Prostate gland (tissue), 2 donors: ENCODE data around the gene MYBBP1A. TPM values are rescaled to one million over a fixed set of nuclear protein-coding genes. Genes with fewer than 3 reads are reported as not detected.

ENCODE experiments used
- DNase-seq: peaks from one replicate; pipeline ENCODE4 v3.0.0-alpha.2; 2019; ENCODE audit warnings: low spot score
- H3K27ac ChIP-seq, 2 donors: fragments of 200-600 bp; sonication (generic); 2 replicates each; pipeline ENCODE4 v1.5.1; 2017 to 2019
- H3K27me3 ChIP-seq: fragments of 200-600 bp; sonication (generic); replicated peaks from 2 replicates; pipeline ENCODE4 v1.5.1; 2019; ENCODE audit not compliant: insufficient read depth
- H3K36me3 ChIP-seq, 2 donors: fragments of 200-600 bp; sonication (generic); 1 replicate in 1 of 2; 2 replicates in 1 of 2; pipeline versions ENCODE4 v1.5.1 to v1.8.1; 2017 to 2019
- H3K4me1 ChIP-seq: fragments of 200-600 bp; sonication (generic); replicated peaks from 2 replicates; pipeline ENCODE4 v1.5.1; 2019
- H3K4me3 ChIP-seq, 2 donors: fragments of 200-600 bp; sonication (generic); 2 replicates each; pipeline ENCODE4 v1.5.1; 2017 to 2019
- H3K9me3 ChIP-seq: fragments of 200-600 bp; sonication (generic); 2 replicates; pipeline ENCODE4 v1.5.1; 2017
- POLR2A ChIP-seq: fragments of 450-650 bp; IDR thresholded peaks from one replicate; pipeline ENCODE4 v1.6.1; 2016; ENCODE audit warnings: antibody characterized with exemption, mild to moderate bottlenecking
- POLR2AphosphoS5 ChIP-seq: sonication (generic); formaldehyde crosslinking; IDR thresholded peaks from one replicate; pipeline ENCODE4 v1.6.1; 2017; ENCODE audit warnings: antibody characterized with exemption
- WGBS: methylation state at CpG from one replicate; pipeline ENCODE4 v1.1.5; 2018; 5-methylcytosine and 5-hydroxymethylcytosine counted together
- intact Hi-C: fragments of 100-400 bp; cut with DNase I; formaldehyde crosslinking; loops from one replicate; pipeline ENCODE4 v1.14.2; 2022
- total RNA-seq, 2 donors: library from RNA; depleted of rRNA; stranded (reverse); fragments of >200 nt; gene quantifications; one replicate each; pipeline ENCODE4 v1.1.0, GENCODE V29; 2016
- TF ChIP-seq, protein P1 (sequence below), 4 experiments: fragments of 200-600 bp in 2 of 4; fragments of 450-650 bp in 2 of 4; sonication (generic) in 2 of 4; IDR thresholded peaks; 1 replicate in 3 of 4; 2 replicates in 1 of 4; pipeline ENCODE4 v1.5.1; 2016 to 2019; ENCODE audit warnings: antibody characterized with exemption in 4 of 4, mild to moderate bottlenecking in 2 of 4, moderate library complexity in 2 of 4

MYBBP1A gene
- total RNA-seq, 2 donors from 2014 or later: 44.4 to 71.2 TPM

DNA sequence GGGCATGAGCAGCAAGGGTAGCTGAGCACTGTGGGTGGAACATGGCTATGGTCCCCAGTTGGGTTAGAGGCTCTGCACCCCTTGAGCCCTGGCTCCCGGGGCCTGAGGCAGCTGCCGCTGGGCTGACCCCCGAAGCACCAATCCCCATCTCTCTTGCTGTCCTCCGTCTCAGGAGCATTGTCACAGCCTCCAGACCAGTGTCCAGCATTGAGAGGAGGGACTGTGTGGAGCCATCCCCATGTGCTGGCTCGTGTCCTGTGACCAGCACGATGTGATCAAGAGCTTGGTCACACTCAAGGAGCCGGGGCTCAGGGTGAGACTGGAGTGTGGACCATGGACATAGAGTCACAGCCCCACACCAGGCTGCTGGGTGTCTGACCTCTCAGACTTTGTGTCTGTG is 32.0 kb upstream of the MYBBP1A start:
- Histone ChIP-seq H3K27me3 (peaks cover 5% of the 10 kb centered on the region), H3K4me1 (no peaks in the 10 kb centered on the region), H3K9me3 (no peaks in the 10 kb centered on the region), H3K27ac (no peak overlapping the region), H3K36me3 (no peaks in the 10 kb centered on the region), H3K4me3 (no peak overlapping the region)
- intact Hi-C loops: loop anchor here (5.0 kb wide), 1 partner anchor 35 kb away; no protein-coding TSS in a partner anchor
- no peak for DNase-seq
- TF ChIP-seq, protein P1, sequence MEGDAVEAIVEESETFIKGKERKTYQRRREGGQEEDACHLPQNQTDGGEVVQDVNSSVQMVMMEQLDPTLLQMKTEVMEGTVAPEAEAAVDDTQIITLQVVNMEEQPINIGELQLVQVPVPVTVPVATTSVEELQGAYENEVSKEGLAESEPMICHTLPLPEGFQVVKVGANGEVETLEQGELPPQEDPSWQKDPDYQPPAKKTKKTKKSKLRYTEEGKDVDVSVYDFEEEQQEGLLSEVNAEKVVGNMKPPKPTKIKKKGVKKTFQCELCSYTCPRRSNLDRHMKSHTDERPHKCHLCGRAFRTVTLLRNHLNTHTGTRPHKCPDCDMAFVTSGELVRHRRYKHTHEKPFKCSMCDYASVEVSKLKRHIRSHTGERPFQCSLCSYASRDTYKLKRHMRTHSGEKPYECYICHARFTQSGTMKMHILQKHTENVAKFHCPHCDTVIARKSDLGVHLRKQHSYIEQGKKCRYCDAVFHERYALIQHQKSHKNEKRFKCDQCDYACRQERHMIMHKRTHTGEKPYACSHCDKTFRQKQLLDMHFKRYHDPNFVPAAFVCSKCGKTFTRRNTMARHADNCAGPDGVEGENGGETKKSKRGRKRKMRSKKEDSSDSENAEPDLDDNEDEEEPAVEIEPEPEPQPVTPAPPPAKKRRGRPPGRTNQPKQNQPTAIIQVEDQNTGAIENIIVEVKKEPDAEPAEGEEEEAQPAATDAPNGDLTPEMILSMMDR (IDR thresholded peaks at IDR 0.05): no peak
- 94% methylated on average over 7 of the region's 7 CpGs for WGBS

DNA sequence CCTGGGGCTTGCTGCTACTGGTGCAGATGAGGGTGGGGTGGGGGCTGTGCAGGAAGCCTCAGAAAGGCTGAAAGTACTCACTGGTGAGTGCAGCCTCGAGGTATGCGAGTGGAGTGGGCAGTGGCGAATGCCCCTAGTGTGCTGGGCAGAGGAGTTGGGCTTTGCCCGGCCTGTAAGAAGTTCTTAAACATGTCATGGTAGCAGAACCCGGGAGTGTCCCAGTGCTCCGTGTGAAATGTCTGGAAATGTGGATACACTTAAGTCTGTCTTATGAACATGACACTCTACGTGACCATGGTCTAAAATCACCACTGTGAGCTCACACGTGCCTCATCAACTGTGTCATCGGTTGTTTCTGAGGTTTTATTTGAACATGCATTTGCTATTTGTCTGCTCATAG is 30.9 kb upstream of the MYBBP1A start:
- no peak for DNase-seq
- Histone ChIP-seq H3K27ac (no peak overlapping the region), H3K4me3 (no peak overlapping the region), H3K36me3 (no peaks in the 10 kb centered on the region), H3K4me1 (no peaks in the 10 kb centered on the region), H3K9me3 (no peaks in the 10 kb centered on the region), H3K27me3 (peaks cover 5% of the 10 kb centered on the region)
- 85% methylated on average over 9 of the region's 9 CpGs for WGBS
- intact Hi-C loops: loop anchor here (5.0 kb wide), 1 partner anchor 36 kb away; no protein-coding TSS in a partner anchor
- no peak for TF ChIP-seq POLR2A
- TF ChIP-seq POLR2AphosphoS5: no peak
- TF ChIP-seq, protein P1 (IDR thresholded peaks at IDR 0.05): no peak

DNA sequence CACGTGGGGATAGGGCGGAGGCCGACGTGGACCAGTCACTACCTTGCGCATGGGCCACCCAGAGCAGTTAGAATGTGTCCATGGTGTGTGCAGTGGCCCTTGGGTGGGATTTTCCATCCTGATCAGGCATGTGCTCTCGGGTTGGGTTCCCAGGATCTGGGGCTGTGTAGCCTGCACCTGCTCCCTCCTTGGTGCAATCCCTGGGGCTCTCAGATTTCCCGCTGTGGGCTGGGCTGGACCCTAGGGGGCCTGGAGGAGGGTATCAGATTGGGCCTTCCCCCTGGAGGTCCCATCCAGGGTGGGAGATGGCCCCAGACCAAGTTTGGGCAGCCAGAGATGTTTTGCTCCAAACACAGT is 30.4 kb upstream of the MYBBP1A start:
- 79% methylated on average over 7 of the region's 7 CpGs for WGBS
- peaks cover 5% of the 10 kb centered on the region for H3K27me3 ChIP-seq

DNA sequence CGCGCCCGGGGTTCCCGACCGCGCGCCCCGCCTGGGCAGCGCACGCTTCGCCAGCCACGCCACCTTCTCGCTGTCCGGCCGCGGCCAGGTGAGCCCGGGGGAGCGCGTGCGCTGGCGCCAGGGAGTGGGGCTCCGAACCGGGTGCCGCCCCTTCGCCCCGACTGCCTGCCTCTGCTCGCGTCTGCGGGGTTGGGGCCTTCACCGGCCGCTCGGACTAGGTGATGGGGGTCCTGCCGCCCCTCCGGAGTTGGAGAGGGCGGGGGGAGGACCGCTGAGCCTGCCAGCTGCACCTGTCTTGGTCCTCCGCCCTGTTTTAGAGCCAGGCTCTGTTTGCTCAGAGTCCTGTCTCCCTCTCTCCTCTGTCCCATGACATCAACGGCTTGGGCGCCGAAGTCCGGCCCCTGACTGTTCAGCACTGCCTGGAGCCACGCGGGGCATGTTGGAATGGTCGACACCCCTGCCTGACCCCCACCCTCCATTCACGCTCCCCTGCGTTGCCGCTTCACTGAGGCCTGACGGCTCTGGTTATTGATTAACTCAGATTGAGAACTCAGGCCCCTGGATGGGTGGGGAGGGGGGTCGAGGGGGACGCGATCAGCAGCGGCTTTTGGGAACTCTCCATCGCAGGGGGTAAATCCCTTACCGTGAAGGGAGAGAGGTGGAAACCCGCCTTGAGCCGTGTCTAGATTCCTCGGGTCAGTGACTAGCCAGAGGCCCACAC is 29.9 kb upstream of the MYBBP1A start:
- Histone ChIP-seq H3K27me3 (peaks cover 5% of the 10 kb centered on the region), H3K9me3 (no peaks in the 10 kb centered on the region), H3K4me1 (no peaks in the 10 kb centered on the region), H3K27ac (no peak overlapping the region), H3K4me3 (peak overlapping the region; percentile 33 to 43), H3K36me3 (no peaks in the 10 kb centered on the region)
- intact Hi-C loops: loop anchor here (5.0 kb wide), 1 partner anchor 37 kb away; no protein-coding TSS in a partner anchor
- 16% methylated on average over 56 of the region's 57 CpGs for WGBS
- TF ChIP-seq, protein P1 (IDR thresholded peaks at IDR 0.05): no peak
- TF ChIP-seq POLR2AphosphoS5 (no peak), POLR2A (no peak)
- DNase-seq: no peak

More for the DNA sequence above, 30.4 kb upstream of the MYBBP1A start:
- Histone ChIP-seq H3K4me1 (no peaks in the 10 kb centered on the region), H3K36me3 (no peaks in the 10 kb centered on the region), H3K4me3 (peak overlapping the region in 1 of 2 donors; percentile 33), H3K9me3 (no peaks in the 10 kb centered on the region), H3K27ac (no peak overlapping the region)
- intact Hi-C loops: loop anchor here (5.0 kb wide), 1 partner anchor 37 kb away; no protein-coding TSS in a partner anchor
- DNase-seq: no peak
- no peak for TF ChIP-seq POLR2AphosphoS5
- TF ChIP-seq POLR2A: no peak
- TF ChIP-seq, protein P1 (IDR thresholded peaks at IDR 0.05): no peak
